K562 (cell line): ENCODE data around the gene RERE. TPM values are rescaled to one million over a fixed set of nuclear protein-coding genes. Genes with fewer than 3 reads are reported as not detected.

Source experiments
- ATAC-seq: fragments of 200-7000 bp; cut with Tn5 transposase; 3 replicates; pipeline ENCODE4 v1.9.1; 2020; ENCODE audit warnings: moderate library complexity
- BruUV-seq: library from RNA; stranded (reverse); fragments of 400-500 nt; replicated peaks from 2 replicates; lab custom pipeline; 2021; lab: Mats Ljungman, UMichigan
- CTCF ChIA-PET: fragments of 300-600 bp; formaldehyde crosslinking; extraction: SDS; loops from one replicate; lab custom pipeline; 2021; ENCODE audit warnings: low intra/inter-chr PET ratio; lab: Yijun Ruan, JAX
- POLR2A ChIA-PET: fragments of 300-600, 350-650 bp; sonication (Branson Sonifier 250); formaldehyde crosslinking; extraction: SDS; loops from one replicate; lab custom pipeline; 2021; ENCODE audit warnings: antibody characterized with exemption, inconsistent platforms; lab: Yijun Ruan, JAX
- DNase-seq, 4 experiments: peaks; one replicate each; pipeline versions ENCODE4 v3.0.0 to v3.0.0-alpha.2; 2011 to 2018; ENCODE audit warnings: low spot score in 3 of 4, mixed read lengths in 3 of 4; ENCODE audit errors: extremely low read depth in 1 of 4
- FAIRE-seq: peaks from 2 replicates; lab custom pipeline; 2011; peaks lifted over from hg19 to GRCh38; lab: Jason Lieb, UNC
- H2AFZ ChIP-seq: 2 replicates; pipeline ENCODE4 v1.6.0; 2011; ENCODE audit warnings: low read depth, low read length, control low read depth, inconsistent platforms
- H3K27ac ChIP-seq: fragments of 200-600 bp; 3 replicates; pipeline ENCODE4 v1.8.0; 2011; ENCODE audit warnings: low read depth, mild to moderate bottlenecking, control low read depth, inconsistent platforms, low read length, moderate library complexity, mixed read lengths; ENCODE audit errors: extremely low read depth
- H3K27me3 ChIP-seq, 2 experiments: fragments of 300-600 bp in 1 of 2; 2 replicates in 1 of 2; 3 replicates in 1 of 2; pipeline versions ENCODE4 v1.6.0 to v1.8.0; 2011; ENCODE audit warnings: inconsistent platforms in 2 of 2, low read length in 2 of 2, mild to moderate bottlenecking in 1 of 2, mixed read lengths in 1 of 2, moderate library complexity in 1 of 2; ENCODE audit not compliant: control insufficient read depth in 2 of 2, insufficient read depth in 2 of 2
- H3K36me3 ChIP-seq: fragments of 300-600 bp; 3 replicates; pipeline ENCODE4 v1.8.0; 2011; ENCODE audit warnings: mild to moderate bottlenecking, low read length, inconsistent platforms; ENCODE audit not compliant: control insufficient read depth, insufficient read depth
- H3K4me1 ChIP-seq, 2 experiments: fragments of 200-600 bp in 1 of 2; replicated peaks in 1 of 2; 2 replicates in 1 of 2; 3 replicates in 1 of 2; pipeline versions ENCODE4 v1.5.1 to v1.8.0; 2011; ENCODE audit warnings: inconsistent platforms in 2 of 2, low read length in 2 of 2, mild to moderate bottlenecking in 1 of 2, mixed read lengths in 1 of 2, moderate library complexity in 1 of 2; ENCODE audit not compliant: control insufficient read depth in 2 of 2, insufficient read depth in 2 of 2
- H3K4me2 ChIP-seq: 2 replicates; pipeline ENCODE4 v1.6.1; 2011; ENCODE audit warnings: low read length, control low read depth, inconsistent platforms, mixed read lengths; ENCODE audit not compliant: insufficient read depth
- H3K4me3 ChIP-seq: fragments of 200-600 bp; sonication (generic), shearing (Covaris generic); 2 replicates; pipeline ENCODE4 v1.5.1; 2016; ENCODE audit warnings: control low read depth, inconsistent platforms
- H3K79me2 ChIP-seq: fragments of 200-600 bp; 3 replicates; pipeline ENCODE4 v1.8.0; 2011; ENCODE audit warnings: low read length, inconsistent platforms; ENCODE audit not compliant: control insufficient read depth, insufficient read depth
- H3K9ac ChIP-seq, 2 experiments: 2 replicates each; pipeline versions ENCODE4 v1.6.0 to v1.6.1; 2011; ENCODE audit warnings: low read depth in 2 of 2, low read length in 2 of 2, control low read depth in 1 of 2, inconsistent platforms in 1 of 2, mild to moderate bottlenecking in 1 of 2, mixed read lengths in 1 of 2; ENCODE audit not compliant: insufficient read depth in 1 of 2
- H3K9me1 ChIP-seq: one replicate; pipeline ENCODE4 v1.6.0; 2011; ENCODE audit warnings: inconsistent platforms, mild to moderate bottlenecking, low read length, moderate library complexity; ENCODE audit not compliant: control insufficient read depth, insufficient read depth
- H3K9me3 ChIP-seq: replicated peaks from 2 replicates; pipeline ENCODE4 v1.5.1; 2011; ENCODE audit warnings: low read depth, low read length, inconsistent platforms; ENCODE audit not compliant: control insufficient read depth, insufficient read depth
- H4K20me1 ChIP-seq: replicated peaks from 2 replicates; pipeline ENCODE4 v1.6.1; 2011; ENCODE audit warnings: low read length, inconsistent platforms, mixed read lengths; ENCODE audit not compliant: control insufficient read depth, insufficient read depth
- ETS1 ChIP-seq: conservative IDR thresholded peaks from 2 replicates; pipeline ENCODE4 v1.6.1; 2011; ENCODE audit warnings: low read depth, mild to moderate bottlenecking, low read length; ENCODE audit not compliant: control insufficient read depth
- ILF3 ChIP-seq: fragments of 450-650 bp; IDR thresholded peaks from 2 replicates; pipeline ENCODE4 v1.6.1; 2018; ENCODE audit warnings: antibody characterized with exemption, mild to moderate bottlenecking, moderate library complexity, borderline replicate concordance
- MEIS2 ChIP-seq: fragments of 450-650 bp; IDR thresholded peaks from 2 replicates; pipeline ENCODE4 v1.6.1; 2014; ENCODE audit warnings: mild to moderate bottlenecking; ENCODE audit not compliant: partially characterized antibody
- SMARCB1 ChIP-seq: IDR thresholded peaks from 2 replicates; pipeline ENCODE4 v1.6.1; 2011; ENCODE audit warnings: improper control_type of control experiment, low read depth; ENCODE audit not compliant: insufficient read length
- ZBTB7A ChIP-seq: IDR thresholded peaks from 2 replicates; pipeline ENCODE4 v1.6.1; 2011; ENCODE audit warnings: low read depth, mild to moderate bottlenecking, low read length, moderate library complexity, borderline replicate concordance; ENCODE audit not compliant: control insufficient read depth
- ZNF57 ChIP-seq: fragments of 450-650 bp; formaldehyde crosslinking; IDR thresholded peaks from 2 replicates; pipeline ENCODE4 v1.4.0; 2020; ENCODE audit warnings: mild to moderate bottlenecking, moderate library complexity
- WGBS: fragments of 100-300 bp; shearing (Covaris generic); methylation state at CpG from one replicate; pipeline ENCODE4 v1.1.6; 2016; ENCODE audit warnings: low coverage, mixed read lengths; ENCODE audit not compliant: insufficient coverage; ENCODE audit errors: missing lambda C conversion rate; 5-methylcytosine and 5-hydroxymethylcytosine counted together
- in situ Hi-C: fragments of 300-500 bp; cut with MboI; formaldehyde crosslinking; loops from 4 replicates; pipeline ENCODE4 v1.15.0; 2018; ENCODE audit warnings: inconsistent platforms, mixed read lengths
- intact Hi-C: fragments of 100-400 bp; cut with micrococcal nuclease; formaldehyde crosslinking; loops from 2 replicates; pipeline ENCODE4 v1.14.2; 2022
- polyA plus RNA-seq, 8 experiments: library from polyadenylated mRNA; depleted of rRNA in 4 of 8; stranded (reverse) in 5 of 8; unstranded in 3 of 8; fragments of >200 nt; fragmentation: Nextera tagmentation in 2 of 8; fragmentation: Illumina TruSeq in 1 of 8; extraction: Ambion mirVana in 2 of 8; extraction: Trizol in 1 of 8; gene quantifications; 2 replicates each; pipeline versions ENCODE4 v1.2.1 to v1.2.3, GENCODE V29; 2011 to 2014; ENCODE audit warnings: inconsistent platforms in 1 of 8, missing spikeins in 1 of 8
- total RNA-seq, 7 experiments: library from RNA; depleted of rRNA in 6 of 7; stranded (reverse); fragments of >200 nt in 6 of 7; fragmentation: Illumina TruSeq in 2 of 7; extraction: Trizol in 2 of 7; gene quantifications; 2 replicates each; pipeline versions ENCODE4 v1.2.1 to v1.2.3, GENCODE V29; 2011 to 2021; ENCODE audit warnings: low replicate concordance in 1 of 7
- TF ChIP-seq, protein P1 (sequence below): fragments of 250-450 bp; sonication (Bioruptor Pico); IDR thresholded peaks from 2 replicates; pipeline ENCODE4 v1.5.0; 2020; ENCODE audit warnings: mild to moderate bottlenecking
- TF ChIP-seq, protein P2 (sequence below): fragments of 250-450 bp; sonication (Bioruptor Pico); IDR thresholded peaks from 2 replicates; pipeline ENCODE4 v1.4.0; 2020

RERE gene
- total and polyA plus RNA-seq, 9 of the 15 experiments (the other 6 are each of a cell fraction or from before 2014, with no cell fraction given): 3.0 to 51.5 (median 13.4) TPM

DNA sequence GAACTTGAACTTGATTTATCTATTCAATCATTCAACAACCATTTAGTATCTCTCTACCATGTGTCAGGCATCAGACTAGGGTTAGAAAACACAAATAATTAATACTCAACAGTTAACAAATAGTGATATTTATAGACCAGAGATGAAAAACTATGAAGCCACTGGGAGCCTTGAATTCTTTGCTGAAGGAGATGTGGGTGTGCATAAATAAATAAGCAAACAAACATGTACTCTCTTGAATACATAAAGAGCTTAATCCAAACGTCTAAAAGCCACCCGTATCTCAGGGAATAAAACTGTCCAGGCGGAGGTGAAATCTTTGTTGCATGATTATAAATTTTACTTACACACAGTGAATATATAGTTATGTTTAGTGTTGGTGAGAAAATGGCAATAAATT, 333.9 kb downstream of the RERE start (continued):
- no peak for TF ChIP-seq ETS1
- no peak for TF ChIP-seq ZNF57 (CRISPR knock-in tag)
- TF ChIP-seq, protein P1, sequence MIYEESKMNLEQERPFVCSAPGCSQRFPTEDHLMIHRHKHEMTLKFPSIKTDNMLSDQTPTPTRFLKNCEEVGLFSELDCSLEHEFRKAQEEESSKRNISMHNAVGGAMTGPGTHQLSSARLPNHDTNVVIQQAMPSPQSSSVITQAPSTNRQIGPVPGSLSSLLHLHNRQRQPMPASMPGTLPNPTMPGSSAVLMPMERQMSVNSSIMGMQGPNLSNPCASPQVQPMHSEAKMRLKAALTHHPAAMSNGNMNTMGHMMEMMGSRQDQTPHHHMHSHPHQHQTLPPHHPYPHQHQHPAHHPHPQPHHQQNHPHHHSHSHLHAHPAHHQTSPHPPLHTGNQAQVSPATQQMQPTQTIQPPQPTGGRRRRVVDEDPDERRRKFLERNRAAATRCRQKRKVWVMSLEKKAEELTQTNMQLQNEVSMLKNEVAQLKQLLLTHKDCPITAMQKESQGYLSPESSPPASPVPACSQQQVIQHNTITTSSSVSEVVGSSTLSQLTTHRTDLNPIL (CRISPR knock-in tag): no peak

GRCh38 chr1:8482979-8483381, 334.5 kb downstream of the RERE start:
- WGBS: 86% methylated on average over 2 of the region's 2 CpGs
- Histone ChIP-seq H4K20me1 (no peaks in the 10 kb centered on the region), H3K4me3 (no peak overlapping the region), H3K79me2 (no peaks in the 10 kb centered on the region), H3K27me3 (no peaks in the 10 kb centered on the region), H3K4me2 (no peak overlapping the region), H3K4me1 (no peaks in the 10 kb centered on the region), H3K9me1 (no peaks in the 10 kb centered on the region), H3K36me3 (peaks cover 8% of the 10 kb centered on the region; the same call in 1 of the 3 replicates), H3K9me3 (no peaks in the 10 kb centered on the region), H3K9ac (no peak overlapping the region), H3K27ac (no peak overlapping the region), H2AFZ (no peak overlapping the region)
- in situ Hi-C loops: no loop called here
- intact Hi-C loops: no loop called here
- DNase-seq (no peak), FAIRE-seq (no peak), ATAC-seq (no peak)
- ChIA-PET POLR2A (interaction anchor here (0.6 to 1.6 kb wide), 4 partner anchors 9 to 223 kb away, joined by 3 read pairs; no protein-coding TSS in a partner anchor), CTCF (no interaction called here)
- no TSS peak for BruUV-seq
- TF ChIP-seq MEIS2: no peak
- TF ChIP-seq ZBTB7A: no peak
- no peak for TF ChIP-seq SMARCB1
- TF ChIP-seq, protein P2, sequence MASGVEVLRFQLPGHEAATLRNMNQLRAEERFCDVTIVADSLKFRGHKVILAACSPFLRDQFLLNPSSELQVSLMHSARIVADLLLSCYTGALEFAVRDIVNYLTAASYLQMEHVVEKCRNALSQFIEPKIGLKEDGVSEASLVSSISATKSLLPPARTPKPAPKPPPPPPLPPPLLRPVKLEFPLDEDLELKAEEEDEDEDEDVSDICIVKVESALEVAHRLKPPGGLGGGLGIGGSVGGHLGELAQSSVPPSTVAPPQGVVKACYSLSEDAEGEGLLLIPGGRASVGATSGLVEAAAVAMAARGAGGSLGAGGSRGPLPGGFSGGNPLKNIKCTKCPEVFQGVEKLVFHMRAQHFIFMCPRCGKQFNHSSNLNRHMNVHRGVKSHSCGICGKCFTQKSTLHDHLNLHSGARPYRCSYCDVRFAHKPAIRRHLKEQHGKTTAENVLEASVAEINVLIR (CRISPR knock-in tag): no peak
- no peak for TF ChIP-seq ILF3
